ENCODE measurements around the gene TMPRSS13.

The TMPRSS13 gene

DNA sequence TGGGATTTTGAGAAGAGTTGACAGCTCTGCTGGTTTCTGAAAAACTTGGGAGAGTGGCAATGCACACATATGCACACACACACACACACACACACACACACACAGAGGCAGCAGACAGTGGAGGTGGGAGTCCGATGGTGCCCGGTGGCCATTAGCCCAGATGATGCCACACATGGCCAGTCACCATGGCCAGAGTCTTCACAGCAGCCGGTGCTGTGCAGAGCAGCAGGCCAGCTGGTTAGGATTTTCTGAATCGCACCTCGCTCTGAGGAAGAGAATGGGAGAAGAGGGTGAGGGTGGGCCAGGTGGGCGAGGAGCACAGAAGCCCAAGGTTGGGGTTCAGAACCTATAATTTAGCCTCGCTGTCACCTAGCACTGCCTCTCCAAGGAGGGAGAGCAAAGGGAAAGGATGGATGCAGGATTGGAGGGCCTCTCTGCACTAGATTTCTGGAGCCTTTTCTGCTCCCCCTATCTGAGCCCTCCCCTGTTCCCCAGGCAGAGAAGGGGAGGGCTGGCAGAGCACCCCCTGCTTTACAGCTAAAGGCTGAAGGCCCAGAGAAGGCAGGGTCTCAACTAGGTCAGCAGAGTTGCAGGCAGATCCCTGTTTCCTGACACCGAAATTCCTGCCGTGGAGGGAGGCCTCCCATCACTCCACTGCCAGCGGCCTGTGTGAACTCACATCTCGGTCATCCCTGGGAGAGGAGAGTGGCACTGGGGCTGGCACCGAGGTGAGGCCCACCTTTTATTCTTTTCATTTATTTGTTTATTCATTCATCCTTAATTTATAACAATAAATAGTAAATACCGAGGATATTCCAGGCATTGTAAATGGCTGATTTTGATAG, 27.0 kb downstream of the TMPRSS13 start:
- no peak for DNase-seq (ENCODE audit: low read depth)
- TF ChIP-seq CTCF (IDR thresholded peaks at IDR 0.05; ENCODE audit: insufficient read depth, low read depth, low read length, missing control alignments), result no peak
- H3K4me3 ChIP-seq (ENCODE audit: low read length), result no peak overlapping the region

- no peak overlapping the region for H3K4me3 ChIP-seq (ENCODE audit: low read length)
- TF ChIP-seq CTCF (IDR thresholded peaks at IDR 0.05; ENCODE audit: insufficient read depth, low read depth, low read length, missing control alignments), result no peak
- DNase-seq (ENCODE audit: low read depth), result no peak
Observed at GRCh38 chr11:117901601-117902000, 27.6 kb downstream of the TMPRSS13 start.

GRCh38 chr11:117900720-117901440, 28.3 kb downstream of the TMPRSS13 start:
- peak; percentile 78 for DNase-seq (ENCODE audit: low read depth)
- TF ChIP-seq CTCF (IDR thresholded peaks at IDR 0.05; ENCODE audit: insufficient read depth, low read depth, low read length, missing control alignments), result no peak
- no peak overlapping the region for H3K4me3 ChIP-seq (ENCODE audit: low read length)

- no peak for TF ChIP-seq CTCF (IDR thresholded peaks at IDR 0.05; ENCODE audit: insufficient read depth, low read depth, low read length, missing control alignments)
- H3K4me3 ChIP-seq (ENCODE audit: low read length), result no peak overlapping the region
- DNase-seq (ENCODE audit: low read depth), result no peak
Observed at GRCh38 chr11:117900121-117900648, 29.0 kb downstream of the TMPRSS13 start.

GRCh38 chr11:117898059-117898458, 31.1 kb downstream of the TMPRSS13 start:
- no peak overlapping the region for H3K4me3 ChIP-seq (ENCODE audit: low read length)
- TF ChIP-seq CTCF (IDR thresholded peaks at IDR 0.05; ENCODE audit: insufficient read depth, low read depth, low read length, missing control alignments), result no peak
- DNase-seq (ENCODE audit: low read depth), result no peak

DNA sequence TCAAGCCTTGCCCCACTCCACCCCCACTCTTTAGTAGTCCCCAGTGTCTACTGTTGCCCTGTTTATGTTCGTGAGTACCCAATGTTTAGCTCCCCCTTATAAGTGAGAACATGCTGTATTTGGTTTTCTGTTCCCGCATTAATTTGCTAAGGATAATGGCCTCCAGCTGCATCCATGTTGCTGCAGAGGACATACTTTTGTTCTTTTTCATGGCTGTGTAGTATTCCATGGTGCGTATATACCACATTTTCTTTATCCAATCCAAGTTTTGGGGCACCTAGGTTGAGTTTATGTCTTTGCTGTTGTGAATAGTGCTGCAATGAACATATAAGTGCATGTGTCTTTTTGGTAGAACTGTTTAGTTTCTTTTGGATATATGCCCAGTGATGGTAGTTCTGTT, 36.6 kb downstream of the TMPRSS13 start:
- H3K4me3 ChIP-seq (ENCODE audit: low read length), result no peak overlapping the region
- no peak for DNase-seq (ENCODE audit: low read depth)
- no peak for TF ChIP-seq CTCF (IDR thresholded peaks at IDR 0.05; ENCODE audit: insufficient read depth, low read depth, low read length, missing control alignments)

Measured in epithelial cell of esophagus (primary cell).